ENCODE results near the gene NUDT1.

Gene NUDT1

GRCh38 chr7:2299870-2300512, 58.0 kb downstream of the NUDT1 start:
- no peak for DNase-seq (ENCODE audit: low read depth)

Measured in activated gamma-delta T cell treated with anti-CD3 and anti-CD28 coated beads, Interleukin-2, amount 50 U/mL, for 16 hours (primary cell).